Loucy (cell line): ENCODE results near the gene SMAD3.

Source experiments
- H2AFZ ChIP-seq: fragments of 200-600 bp; sonication (generic); 2 replicates; pipeline ENCODE4 v1.6.0; 2016; ENCODE audit warnings: antibody characterized with exemption, mild to moderate bottlenecking, low read length, moderate library complexity
- H3F3A ChIP-seq: fragments of 200-600 bp; 2 replicates; pipeline ENCODE4 v1.6.0; 2016; ENCODE audit warnings: antibody characterized with exemption, low read depth, mild to moderate bottlenecking
- H3K27me3 ChIP-seq: fragments of 200-600 bp; sonication (generic); 2 replicates; pipeline ENCODE4 v1.6.1; 2014; ENCODE audit warnings: low read length, mild to moderate bottlenecking; ENCODE audit not compliant: insufficient read depth, poor library complexity, severe bottlenecking
- H3K36me3 ChIP-seq: fragments of 200-600 bp; sonication (generic); 2 replicates; pipeline ENCODE4 v1.6.1; 2016; ENCODE audit warnings: low read length; ENCODE audit not compliant: insufficient read depth
- H3K4me1 ChIP-seq: fragments of 200-600 bp; sonication (generic); 2 replicates; pipeline ENCODE4 v1.5.1; 2014; ENCODE audit warnings: low read length, mild to moderate bottlenecking; ENCODE audit not compliant: insufficient read depth, poor library complexity, severe bottlenecking
- H3K4me2 ChIP-seq: fragments of 200-600 bp; sonication (generic); 2 replicates; pipeline ENCODE4 v1.6.0; 2014; ENCODE audit warnings: antibody characterized with exemption, low read length, low read depth, mild to moderate bottlenecking; ENCODE audit not compliant: poor library complexity, severe bottlenecking
- H3K4me3 ChIP-seq: fragments of 200-600 bp; sonication (generic); 2 replicates; pipeline ENCODE4 v1.5.1; 2014; ENCODE audit warnings: low read length, mild to moderate bottlenecking, mixed read lengths; ENCODE audit not compliant: poor library complexity, severe bottlenecking
- H3K79me2 ChIP-seq: fragments of 200-600 bp; sonication (generic); 2 replicates; pipeline ENCODE4 v1.6.1; 2014; ENCODE audit warnings: low read length; ENCODE audit not compliant: insufficient read depth
- H3K9ac ChIP-seq: fragments of 200-600 bp; sonication (generic); 2 replicates; pipeline ENCODE4 v1.6.0; 2014; ENCODE audit warnings: mild to moderate bottlenecking, low read depth, low read length, moderate library complexity; ENCODE audit not compliant: poor library complexity, severe bottlenecking
- H3K9me2 ChIP-seq: fragments of 200-600 bp; sonication (generic); replicated peaks from 2 replicates; pipeline ENCODE4 v1.6.1; 2016; ENCODE audit warnings: low read depth, low read length, mixed read lengths
- H3K9me3 ChIP-seq: fragments of 200-600 bp; sonication (generic); 2 replicates; pipeline ENCODE4 v1.6.1; 2014; ENCODE audit warnings: mild to moderate bottlenecking, antibody characterized with exemption, low read length, low read depth; ENCODE audit not compliant: insufficient read depth
- H4K20me1 ChIP-seq: fragments of 200-600 bp; sonication (generic); 2 replicates; pipeline ENCODE4 v1.6.0; 2014; ENCODE audit warnings: antibody characterized with exemption, low read length, mild to moderate bottlenecking; ENCODE audit not compliant: insufficient read depth, poor library complexity, severe bottlenecking
- CTCF ChIP-seq: fragments of 200-600 bp; sonication (generic); conservative IDR thresholded peaks from 2 replicates; pipeline ENCODE4 v1.5.1; 2014; ENCODE audit warnings: mild to moderate bottlenecking, antibody characterized with exemption, low read length
- EZH2phosphoT487 ChIP-seq: fragments of 200-600 bp; IDR thresholded peaks from 2 replicates; pipeline ENCODE4 v1.6.1; 2018; ENCODE audit warnings: antibody characterized with exemption, mild to moderate bottlenecking, moderate library complexity, borderline replicate concordance

SMAD3 gene

GRCh38 chr15:67224889-67225288, 159.5 kb downstream of the SMAD3 start:
- peaks cover 8% of the 10 kb centered on the region for H4K20me1 ChIP-seq
- peaks cover 15% of the 10 kb centered on the region for H3F3A ChIP-seq
- peaks cover 12% of the 10 kb centered on the region; the same call in 1 of the 2 replicates for H3K79me2 ChIP-seq
- no peaks in the 10 kb centered on the region for H3K27me3 ChIP-seq
- H3K9me3 ChIP-seq, result no peaks in the 10 kb centered on the region
- no peak overlapping the region for H3K4me2 ChIP-seq
- peaks cover 16% of the 10 kb centered on the region; the same call in 1 of the 2 replicates for H3K36me3 ChIP-seq
- no peaks in the 10 kb centered on the region for H3K9me2 ChIP-seq
- no peak for TF ChIP-seq EZH2phosphoT487
- TF ChIP-seq CTCF, result no peak
- H3K4me1 ChIP-seq, result peaks cover 22% of the 10 kb centered on the region
- no peak overlapping the region for H3K4me3 ChIP-seq
- no peak overlapping the region for H3K9ac ChIP-seq
- no peak overlapping the region for H2AFZ ChIP-seq

GRCh38 chr15:67225336-67225735, 159.9 kb downstream of the SMAD3 start:
- H3K9ac ChIP-seq, result no peak overlapping the region
- no peak for TF ChIP-seq CTCF
- TF ChIP-seq EZH2phosphoT487, result no peak
- no peak overlapping the region for H3K4me3 ChIP-seq
- H3K27me3 ChIP-seq, result no peaks in the 10 kb centered on the region
- H3K9me3 ChIP-seq, result no peaks in the 10 kb centered on the region
- H3K36me3 ChIP-seq, result peaks cover 20% of the 10 kb centered on the region; the same call in 1 of the 2 replicates
- H2AFZ ChIP-seq, result no peak overlapping the region
- H3K9me2 ChIP-seq, result no peaks in the 10 kb centered on the region
- H3K4me1 ChIP-seq, result peaks cover 22% of the 10 kb centered on the region
- H3K4me2 ChIP-seq, result no peak overlapping the region
- peaks cover 15% of the 10 kb centered on the region for H3F3A ChIP-seq
- peaks cover 8% of the 10 kb centered on the region for H4K20me1 ChIP-seq
- peaks cover 12% of the 10 kb centered on the region; the same call in 1 of the 2 replicates for H3K79me2 ChIP-seq

- H2AFZ ChIP-seq, result no peak overlapping the region
- peaks cover 39% of the 10 kb centered on the region for H3K36me3 ChIP-seq
- no peaks in the 10 kb centered on the region for H3K9me3 ChIP-seq
- H3K4me3 ChIP-seq, result peak overlapping the region; percentile 19
- H3K4me2 ChIP-seq, result peak overlapping the region; percentile 67
- TF ChIP-seq CTCF (no peak), EZH2phosphoT487 (no peak)
- H3F3A ChIP-seq, result peaks cover 15% of the 10 kb centered on the region
- peaks cover 8% of the 10 kb centered on the region for H4K20me1 ChIP-seq
- peaks cover 10% of the 10 kb centered on the region; the same call in 1 of the 2 replicates for H3K79me2 ChIP-seq
- H3K4me1 ChIP-seq, result peaks cover 22% of the 10 kb centered on the region
- H3K9me2 ChIP-seq, result no peaks in the 10 kb centered on the region
- peak overlapping the region; percentile 43 for H3K9ac ChIP-seq
- H3K27me3 ChIP-seq, result no peaks in the 10 kb centered on the region
These were observed 162.0 kb downstream of the SMAD3 start for GRCh38 chr15:67227431-67227830.
